NCI-H1436 (cell line): ENCODE data around the gene CRTC2.
"Not testable (repeated sequence)": the region's sequence is repeated elsewhere in the genome, so short reads cannot be mapped to it uniquely, and the experiment has no call there.

ENCODE experiments used
- DNase-seq: peaks from one replicate; lab custom pipeline; 2025; lab: John Stamatoyannopoulos, UW

CRTC2 gene

DNA sequence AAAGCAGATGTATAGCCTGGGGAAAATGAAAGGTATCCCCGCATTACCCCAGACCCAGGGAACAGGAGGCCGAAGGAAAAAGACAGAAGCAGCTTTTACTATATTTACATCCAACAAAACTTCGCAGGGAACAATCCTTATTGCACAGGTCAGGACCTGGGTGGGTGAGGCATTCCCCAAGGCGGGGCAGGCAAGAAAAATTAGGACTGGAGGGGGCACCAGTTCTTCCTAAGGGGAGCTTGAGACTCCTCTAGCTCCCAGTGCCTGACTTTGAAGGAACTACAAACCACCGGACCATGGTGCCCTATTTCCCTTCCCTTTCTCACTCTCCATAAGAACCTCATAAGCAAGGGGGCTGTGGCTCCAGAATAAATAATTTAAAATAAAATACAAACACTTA is 29.0 kb downstream of the CRTC2 start:
- no peak for DNase-seq

DNA sequence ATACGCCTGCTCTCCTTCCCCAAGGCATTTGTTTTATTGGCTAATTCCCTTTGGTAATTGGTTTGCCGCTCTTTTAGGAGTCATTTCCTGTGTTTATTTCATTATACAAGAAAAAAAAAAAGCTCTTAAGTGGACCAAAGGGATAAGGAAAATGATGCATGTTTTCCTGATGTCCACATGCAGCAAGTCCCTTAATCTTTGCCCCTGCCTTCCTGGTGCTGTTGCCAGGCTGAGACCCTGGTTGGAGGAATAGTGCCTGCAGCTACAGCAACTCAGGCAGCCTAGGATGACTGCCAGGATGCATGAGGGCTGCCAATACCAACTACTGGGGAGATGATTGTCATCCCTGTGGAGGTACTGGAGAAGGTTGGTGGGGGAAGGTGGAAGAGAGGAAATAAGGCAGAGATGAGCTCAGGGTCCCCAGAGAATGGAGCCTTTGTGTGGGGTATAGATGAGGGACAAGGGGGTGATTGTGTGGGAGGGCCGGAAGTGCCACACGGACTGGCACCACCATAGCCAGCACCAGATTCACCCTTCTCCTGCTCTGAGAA is 29.5 kb downstream of the CRTC2 start:
- DNase-seq: no peak

DNA sequence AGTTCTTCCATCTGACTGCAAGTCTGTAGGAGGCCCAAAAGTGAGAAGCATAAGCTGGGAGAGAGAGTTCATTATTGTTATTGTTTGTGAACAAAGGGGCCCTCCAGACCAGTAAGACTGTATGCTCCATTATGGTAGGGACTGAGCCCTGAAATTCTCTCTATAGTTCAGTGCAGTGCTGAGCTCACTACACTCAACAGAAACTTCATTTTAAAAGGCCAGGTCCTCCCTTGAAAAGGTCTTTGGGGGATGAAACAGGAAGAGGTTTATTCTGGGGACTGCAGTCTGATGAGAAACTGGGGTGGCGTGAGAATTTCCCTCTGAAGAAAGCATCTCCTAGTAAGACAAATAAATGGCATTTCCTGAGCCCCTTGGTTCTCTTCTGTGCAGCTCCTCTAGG is 30.2 kb downstream of the CRTC2 start:
- DNase-seq: no peak

DNA sequence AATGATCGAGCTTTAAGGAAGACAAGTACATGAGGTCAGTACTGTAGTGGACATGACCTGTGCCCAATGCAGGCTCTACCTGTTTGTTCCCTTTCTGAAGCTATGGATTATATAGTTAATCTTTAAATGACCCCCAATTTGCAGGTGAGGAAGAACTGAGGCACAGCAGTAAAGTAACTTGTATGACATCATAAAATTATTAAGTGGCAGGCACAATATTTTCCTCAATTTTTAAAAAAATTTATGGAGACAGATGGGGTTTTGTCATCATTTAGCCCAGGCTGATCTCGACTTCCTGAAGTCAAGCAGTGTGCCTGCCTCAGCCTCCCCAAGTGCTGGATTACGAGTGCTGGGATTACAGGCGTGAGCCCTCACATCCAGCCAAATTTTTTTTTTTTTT is 32.0 kb downstream of the CRTC2 start:
- DNase-seq: no peak

DNA sequence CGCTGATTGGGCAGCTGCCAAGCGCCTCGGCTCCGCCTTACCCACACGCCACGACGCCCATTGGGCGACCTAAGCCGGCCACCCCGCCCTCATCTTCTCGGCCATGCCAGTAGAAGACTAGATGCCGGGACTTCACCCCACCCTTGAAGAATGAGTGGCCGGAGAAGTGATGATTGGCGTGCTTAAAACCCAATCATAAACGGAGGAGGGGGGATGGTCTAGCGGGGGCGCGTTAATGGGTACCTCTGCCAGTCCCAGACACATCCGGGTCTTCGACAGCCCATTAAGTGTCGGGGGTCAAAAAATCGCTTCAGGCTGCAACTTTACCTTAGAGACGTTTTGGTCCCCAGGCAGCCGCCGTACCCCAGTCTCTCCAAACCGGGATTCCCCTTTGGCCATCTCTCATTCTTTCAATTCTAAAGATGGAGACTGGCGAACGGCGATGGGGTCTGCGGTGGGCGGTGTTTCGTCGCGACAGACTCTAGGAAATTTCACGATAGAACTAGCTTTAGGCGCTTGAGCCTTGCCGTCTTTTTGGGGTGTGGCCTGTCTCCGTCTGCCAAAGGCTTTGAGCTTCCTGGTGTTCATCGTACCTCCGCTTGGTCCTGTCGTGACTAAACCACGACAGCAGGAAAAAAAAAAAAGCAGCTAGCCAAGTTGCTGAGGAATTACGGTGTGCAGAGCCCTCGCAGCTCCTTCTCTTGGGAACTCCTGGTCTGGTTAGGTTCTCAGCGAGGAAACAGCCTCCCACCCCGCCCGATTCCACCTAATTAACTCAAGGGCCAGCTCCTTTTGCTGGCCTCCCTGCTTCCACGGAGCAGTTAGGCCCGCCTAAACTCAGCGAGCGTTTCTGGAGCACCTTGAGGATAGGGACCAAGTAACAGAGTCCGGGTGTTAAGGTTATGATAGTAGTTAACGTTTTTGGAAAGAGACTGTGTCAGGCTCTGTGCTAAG is 35.2 kb downstream of the CRTC2 start, which contains the start of gene GATAD2B:
GATAD2B (minus strand) TSS at position 1 of the 954 bp plus-strand sequence. CDS start 94,625 bp downstream, outside the sequence.
- peak; percentile 99 for DNase-seq

DNA sequence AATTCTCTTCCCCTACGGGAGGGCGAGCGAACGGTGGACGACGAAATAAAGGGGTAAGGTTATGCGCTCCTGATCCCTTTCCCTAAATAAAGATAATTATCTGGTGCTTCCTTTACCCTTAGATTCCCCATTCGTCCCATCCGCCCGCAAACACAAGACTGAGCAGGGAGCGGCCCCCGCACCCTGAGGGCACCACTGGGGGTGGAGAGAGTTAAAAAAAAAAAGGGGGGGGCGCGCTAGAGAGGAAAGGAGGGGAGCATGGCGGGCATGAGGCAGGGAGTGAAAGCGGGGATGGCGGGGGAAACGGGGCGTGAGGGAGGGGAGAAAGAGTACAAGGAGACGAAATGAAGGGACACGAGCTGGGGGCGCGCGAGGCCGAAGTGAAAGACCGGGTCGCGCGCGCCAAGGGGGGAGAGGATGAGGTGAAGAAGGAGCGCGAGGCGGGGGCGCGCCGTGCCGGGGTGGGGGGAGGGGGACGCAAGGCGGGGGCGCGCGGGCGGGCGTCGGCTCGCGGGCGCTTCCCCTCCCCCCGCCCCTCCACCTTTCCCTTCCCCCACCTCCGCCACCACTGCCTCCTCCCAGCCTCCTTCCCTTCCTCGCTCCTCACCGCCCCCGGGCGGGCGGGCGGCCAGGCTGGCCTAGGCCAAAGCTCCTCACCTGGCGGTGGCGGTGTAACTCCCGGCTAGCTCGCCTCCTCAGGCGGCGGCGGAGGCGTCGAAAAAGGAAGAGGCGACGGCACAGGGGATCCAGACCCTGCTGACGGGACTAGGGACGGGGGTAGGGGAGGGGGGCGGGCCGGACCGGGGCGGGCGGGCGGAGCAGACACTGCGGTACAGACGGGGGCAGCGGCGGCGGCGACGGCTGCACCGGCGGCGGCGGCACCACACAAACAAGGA is 36.1 kb downstream of the CRTC2 start:
- peak; percentile 63 for DNase-seq

DNA sequence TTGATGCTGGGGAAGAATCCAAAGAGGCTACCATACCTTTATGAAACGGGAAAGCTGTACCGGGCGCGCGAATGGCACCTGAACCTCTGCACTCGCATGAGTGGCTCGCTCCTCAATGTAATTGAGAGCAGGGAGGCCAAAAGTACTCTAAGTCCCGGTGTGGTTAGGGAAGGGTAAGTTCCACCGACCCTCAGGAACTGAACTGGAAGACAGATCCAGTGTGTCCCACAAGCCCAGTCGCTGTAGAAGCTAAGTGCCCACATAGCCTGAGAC is 36.7 kb downstream of the CRTC2 start:
- no peak for DNase-seq

DNA sequence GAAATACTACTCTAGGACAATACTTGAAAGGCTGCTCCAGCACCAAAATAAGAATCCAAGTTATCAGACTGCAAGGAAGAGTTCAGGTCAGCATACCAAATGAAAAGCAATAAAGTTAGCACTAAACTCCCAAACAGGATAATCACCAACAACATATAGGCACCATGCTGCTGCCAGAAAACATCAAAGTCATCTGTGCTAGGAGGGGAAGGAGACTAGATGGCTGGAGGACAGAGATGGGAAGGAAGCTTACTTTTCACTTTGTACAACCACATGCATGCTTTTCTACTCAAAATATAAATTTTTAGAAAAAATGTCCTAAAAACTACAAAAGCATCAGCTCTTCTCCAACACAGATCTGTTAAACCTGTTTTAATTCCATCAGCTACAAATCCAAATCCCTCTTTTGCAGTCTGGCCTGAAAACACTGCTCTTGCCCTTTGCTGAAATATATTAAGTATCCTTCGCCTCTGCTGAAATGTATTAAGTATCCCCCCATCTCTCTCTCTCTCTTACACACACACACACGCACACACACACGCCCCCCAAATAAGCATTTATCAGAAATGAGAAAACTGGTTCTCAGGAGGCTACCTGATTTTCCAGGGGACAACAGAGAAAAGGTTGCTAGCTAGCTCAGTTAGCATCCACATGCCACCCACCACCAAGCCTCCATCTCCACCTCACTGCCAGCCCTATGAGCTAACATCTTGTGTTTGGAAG is 37.2 kb downstream of the CRTC2 start:
- no peak for DNase-seq

DNA sequence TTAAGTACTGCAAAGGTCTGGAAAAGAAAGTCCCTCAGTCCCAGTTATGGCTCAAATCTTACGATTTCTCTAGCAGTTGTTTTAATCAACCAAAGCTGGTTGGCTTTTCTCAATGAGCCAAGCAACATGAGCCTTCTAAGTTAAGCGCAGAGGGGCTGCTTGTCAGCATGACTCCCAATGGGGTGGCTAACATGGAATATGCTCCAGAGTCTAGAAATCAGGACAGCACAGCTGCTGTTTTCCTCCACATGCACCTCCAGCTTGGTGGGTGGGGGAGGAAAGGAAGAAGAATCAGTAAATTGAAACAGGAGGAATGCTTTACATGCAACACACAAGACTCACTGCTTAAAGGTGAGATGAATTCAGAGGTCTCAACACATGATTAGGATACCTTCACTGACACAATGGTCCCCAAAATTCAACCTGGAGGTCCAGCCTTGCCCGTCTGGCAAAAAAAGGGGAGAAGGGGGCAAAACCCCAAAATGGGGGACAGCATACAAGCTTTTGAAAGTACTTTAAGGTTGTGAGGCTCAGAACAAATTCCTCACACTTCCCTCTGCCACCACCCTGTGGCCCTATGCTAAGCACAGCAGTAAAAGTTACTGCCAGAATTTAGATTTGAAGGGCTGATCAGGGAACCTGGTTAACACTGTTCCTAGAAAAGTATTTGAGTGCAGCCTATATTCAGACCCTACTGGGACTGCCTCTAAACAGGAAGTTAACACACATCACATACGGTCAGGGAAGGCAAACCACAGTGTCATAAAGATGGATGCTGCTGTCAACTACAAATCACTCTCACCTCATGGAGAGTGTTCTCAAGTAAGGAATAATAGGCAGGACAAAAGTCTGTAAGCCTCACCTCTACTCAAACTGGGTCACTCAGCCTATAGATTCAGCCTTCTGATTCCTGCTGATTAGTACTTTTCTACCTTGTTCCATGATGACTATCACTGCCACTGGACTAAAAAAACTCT is 38.2 kb downstream of the CRTC2 start:
- no peak for DNase-seq

DNA sequence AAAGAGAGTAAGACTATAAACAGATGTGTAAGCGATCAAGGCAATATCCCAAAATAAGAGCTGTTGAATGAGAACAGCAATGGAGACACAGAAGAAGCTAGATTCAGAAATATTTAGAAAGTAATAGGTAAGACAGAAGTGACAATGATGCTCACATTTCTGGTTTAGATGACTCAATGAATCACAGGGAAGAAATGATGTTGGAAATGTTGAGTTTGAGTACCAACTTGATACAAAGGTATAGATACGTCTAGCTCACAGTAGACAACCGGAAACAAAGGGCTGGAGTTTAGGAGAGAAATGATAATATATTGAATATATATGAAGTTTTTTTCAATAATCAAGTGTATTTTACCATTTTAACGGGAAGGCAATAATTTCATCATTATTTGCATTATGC is 42.1 kb downstream of the CRTC2 start:
- DNase-seq: no peak

DNA sequence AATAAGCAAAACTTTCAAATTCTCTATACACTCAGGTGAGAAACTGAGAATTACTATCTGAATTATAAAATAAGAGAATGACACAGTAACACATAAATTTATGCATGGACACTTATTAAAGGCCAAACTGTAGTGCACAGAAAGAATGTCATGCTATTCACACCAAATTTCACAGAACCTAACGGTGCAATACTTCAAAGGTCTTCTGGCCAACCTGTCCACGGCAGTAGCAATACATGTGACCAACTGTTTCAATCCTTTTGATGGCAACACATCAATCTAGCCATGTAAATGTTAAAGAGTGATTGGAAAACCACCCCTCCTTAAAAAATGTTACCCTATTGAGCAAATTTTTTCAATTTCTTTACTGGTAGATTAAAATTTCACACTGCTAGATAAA is 46.1 kb downstream of the CRTC2 start:
- no peak for DNase-seq

DNA sequence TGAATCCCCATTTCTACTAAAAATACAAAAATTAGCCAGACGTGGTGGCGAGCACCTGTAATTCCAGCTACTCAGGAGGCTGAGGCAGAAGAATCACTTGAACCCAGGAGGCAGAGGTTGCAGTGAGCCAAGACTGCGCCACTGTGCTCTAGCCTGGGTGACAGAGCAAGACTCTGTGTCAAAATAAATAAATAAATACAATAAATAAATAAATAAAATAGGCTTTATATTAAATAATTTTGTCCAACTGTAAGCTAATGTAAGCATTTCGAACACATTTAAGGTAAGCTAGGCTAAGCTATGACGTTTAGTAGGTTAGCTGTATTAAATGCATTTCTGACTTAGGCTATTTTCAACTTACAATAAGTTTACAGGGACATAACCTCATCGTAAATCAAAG is 47.9 kb downstream of the CRTC2 start:
- not testable (repeated sequence) for DNase-seq

DNA sequence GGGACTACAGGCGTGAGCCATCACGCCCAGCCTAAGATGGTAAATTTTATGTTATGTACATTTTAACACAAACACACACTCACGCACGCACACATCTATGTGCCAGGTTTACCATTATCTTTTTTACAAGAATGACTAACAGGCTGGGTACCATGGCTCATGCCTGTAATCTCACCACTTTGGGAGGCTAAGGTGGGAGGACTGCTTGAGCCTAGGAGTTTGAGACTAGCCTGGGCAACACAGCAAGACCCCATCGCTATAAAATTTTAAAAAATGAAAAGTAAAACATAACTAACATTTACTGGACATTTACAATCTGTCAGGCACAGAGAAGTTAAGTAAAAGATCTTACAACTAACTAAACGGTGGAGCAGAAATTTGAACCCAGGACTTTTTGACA is 50.3 kb downstream of the CRTC2 start:
- DNase-seq: no peak

DNA sequence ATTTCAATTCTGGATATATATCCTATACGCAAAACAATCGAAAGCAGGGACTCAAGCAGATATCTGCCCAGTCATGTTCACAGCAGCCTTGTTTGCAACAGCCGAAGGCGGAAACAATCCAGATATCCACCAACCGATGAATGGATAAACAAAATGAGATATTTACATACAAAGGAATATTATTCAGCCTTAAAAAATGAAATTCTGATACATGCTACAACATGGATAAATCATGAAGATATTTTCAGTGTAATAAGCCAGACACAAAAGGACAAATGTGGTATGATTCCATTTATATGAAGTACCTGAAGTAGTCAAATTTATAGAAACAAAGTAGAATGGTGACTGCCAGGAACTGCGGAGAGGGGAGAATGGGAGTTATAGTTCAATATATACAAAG is 51.3 kb downstream of the CRTC2 start:
- no peak for DNase-seq

DNA sequence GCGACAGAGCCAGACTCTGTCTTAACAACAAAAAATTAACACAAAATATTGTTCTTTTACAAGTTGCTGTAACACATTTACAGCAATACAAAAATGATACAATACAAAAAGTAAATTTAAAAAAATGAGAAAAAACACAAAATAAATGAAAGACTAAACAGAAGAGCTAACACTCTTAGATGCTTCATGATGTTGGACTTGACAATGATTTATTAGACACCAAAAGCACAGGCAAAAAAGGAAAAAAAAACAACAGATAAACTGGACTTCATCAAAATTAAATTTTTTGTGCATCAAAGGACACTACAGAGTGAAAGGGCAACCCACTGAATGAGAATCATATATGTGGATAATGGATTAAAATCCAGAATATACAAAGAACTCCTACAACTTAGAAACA is 52.0 kb downstream of the CRTC2 start:
- no peak for DNase-seq

DNA sequence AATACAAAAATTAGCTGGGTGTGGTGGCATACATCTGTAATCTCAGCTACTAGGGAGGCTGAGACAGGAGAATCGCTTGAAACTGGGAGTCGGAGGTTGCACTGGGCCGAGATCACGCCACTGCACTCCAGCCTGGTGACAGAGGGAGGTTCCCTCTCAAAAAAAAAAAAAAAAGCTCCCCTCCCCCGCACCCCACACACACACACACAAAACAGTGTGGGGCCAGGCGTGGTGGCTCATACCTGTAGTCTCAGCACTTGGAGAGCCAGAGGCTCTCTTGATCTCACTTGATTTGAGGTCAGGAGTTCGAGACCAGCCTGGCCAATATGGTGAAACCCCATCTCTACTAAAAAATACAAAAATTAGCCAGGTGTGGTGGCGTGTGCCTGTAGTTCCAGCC is 52.5 kb downstream of the CRTC2 start:
- not testable (repeated sequence) for DNase-seq

DNA sequence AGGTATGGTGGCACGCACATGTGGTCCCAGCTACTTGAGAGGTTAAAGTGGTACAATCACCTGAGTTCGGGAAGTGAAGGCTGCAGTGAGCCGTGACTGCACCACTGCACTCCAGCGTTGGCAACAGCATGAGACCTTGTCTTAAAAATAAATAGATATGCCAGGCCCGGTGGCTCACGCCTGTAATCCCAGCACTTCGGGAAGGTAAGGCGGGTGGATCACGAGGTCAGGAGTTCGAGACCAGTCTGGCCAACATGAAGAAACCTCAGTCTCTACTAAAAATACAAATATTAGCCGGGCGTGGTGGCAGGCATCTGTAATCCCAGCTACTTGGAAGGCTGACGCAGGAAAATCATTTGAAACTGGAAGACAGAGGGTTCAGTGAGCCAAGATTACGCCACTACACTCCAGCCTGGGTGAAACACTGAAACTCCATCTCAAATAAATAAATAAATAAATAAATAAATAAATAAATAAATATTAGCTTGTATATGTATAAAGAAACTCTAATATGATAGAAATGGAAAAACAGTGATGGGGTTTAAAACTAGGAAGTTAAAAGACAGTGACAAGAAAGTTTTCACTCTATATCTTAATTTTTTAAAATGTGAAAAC is 54.5 kb downstream of the CRTC2 start:
- no peak for DNase-seq

DNA sequence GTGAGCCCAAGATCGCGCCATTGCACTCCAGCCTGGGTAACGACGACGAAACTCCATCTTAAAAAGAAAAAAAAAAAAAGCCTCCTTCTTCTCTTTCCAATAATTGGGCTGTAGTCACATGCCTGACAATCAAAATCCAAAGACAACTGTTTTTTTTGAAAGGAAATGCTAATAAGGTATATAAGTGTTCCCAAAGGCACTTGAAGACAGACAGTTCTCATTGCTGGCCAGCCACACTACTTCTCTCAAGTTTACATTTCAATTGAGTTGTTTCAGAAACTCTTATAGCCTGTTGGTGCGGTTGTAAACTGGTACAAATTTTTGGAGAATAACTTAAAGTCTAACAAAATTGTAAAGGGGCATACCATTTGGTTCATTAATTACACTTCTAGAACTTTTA is 58.9 kb downstream of the CRTC2 start:
- DNase-seq: no peak
